GM19463 (cell line): ENCODE data around the gene RALY.

Experiments used
- ATAC-seq: cut with Tn5 transposase; IDR thresholded peaks from one replicate; pipeline ENCODE4 v1.9.1; 2021; ENCODE audit warnings: mild to moderate bottlenecking, moderate library complexity; ENCODE audit not compliant: unreplicated experiment

RALY gene

DNA sequence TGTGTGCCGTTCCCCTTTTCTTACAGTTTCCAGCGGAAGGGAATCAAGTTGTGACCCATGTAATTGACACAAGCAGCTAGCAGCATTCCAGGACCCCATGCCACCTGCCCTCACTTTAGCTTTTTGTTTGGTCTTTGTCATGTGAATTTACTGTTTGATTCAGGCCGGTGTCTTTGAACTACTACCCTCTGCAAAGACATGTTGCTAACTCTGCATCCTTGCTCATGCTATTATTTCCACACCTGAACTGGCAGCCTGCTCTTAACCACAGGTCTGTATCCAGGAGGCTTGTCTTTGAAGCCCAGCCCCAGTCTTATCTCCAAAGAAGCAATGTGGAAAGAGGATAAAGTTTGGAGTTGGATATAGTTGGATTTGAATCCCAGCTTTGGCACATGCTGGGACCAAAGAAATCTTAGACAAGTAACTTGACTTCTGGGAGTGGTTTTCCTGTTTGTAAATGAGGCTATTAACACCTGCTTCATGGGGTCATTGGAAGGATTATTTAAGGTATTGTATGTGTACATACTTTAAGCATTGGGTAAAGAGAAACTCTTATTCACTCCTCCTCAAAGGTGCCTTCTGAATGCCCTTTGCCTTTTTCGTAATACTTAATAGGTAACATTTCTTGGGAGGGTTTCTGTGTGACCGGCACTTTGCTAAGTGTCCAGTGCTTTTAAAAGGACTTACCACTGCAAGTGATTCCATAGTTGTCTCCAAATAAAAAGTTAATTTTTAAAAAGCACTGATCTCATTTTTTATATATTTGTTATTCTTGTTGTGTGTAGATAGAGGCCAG lies 52.4 kb downstream of the RALY start:
- no peak for ATAC-seq

DNA sequence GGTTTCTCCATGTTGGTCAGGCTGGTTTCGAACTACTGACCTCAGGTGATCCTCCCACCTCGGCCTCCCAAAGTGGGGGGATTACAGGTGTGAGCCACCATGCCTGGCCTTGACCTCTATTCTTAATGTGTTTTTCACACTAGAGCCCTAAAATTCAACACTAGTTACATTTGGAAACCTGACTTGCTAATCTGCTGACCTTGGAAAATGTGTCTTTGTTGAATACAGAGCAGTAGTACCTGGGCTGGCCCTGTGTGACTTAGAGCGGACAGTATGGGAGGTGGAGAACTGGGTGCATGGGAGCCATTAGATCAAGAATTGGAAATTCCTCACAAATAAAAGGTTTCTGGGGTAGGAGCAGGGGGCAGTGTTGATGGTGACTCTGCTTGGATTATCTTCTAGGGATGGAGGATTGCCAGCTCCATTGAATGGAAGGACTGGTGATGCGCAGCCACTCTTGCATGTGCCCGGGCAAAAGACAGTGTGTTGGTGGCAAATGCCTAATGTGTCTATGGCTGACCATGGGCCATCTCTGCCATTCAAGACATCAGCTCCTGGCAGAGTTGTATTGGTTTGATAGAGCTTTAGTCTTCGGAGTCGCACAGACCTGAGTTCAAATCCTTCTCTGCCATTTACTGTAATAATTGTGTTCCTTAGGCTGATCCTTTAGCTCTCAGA lies 53.4 kb downstream of the RALY start:
- ATAC-seq, result no peak

DNA sequence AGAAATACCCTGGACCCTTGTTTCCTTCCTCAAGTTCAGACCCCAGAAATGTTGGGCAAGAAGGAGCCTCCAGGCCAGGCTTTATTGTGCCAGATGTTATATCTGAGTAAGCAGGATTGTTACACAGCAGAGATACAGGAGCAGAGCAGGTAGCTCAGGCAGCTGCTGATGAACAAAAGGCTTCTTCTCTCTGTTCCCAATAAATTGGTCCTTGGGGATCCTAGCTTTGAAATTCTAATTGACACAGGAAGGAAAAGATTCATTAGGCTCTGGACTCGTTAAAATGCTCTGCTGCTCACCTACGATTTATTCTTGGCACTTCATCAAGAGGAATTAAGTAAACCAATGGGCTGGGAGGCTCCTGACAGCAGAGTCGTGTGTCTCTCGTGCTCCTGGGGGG lies 54.2 kb downstream of the RALY start:
- no peak for ATAC-seq

DNA sequence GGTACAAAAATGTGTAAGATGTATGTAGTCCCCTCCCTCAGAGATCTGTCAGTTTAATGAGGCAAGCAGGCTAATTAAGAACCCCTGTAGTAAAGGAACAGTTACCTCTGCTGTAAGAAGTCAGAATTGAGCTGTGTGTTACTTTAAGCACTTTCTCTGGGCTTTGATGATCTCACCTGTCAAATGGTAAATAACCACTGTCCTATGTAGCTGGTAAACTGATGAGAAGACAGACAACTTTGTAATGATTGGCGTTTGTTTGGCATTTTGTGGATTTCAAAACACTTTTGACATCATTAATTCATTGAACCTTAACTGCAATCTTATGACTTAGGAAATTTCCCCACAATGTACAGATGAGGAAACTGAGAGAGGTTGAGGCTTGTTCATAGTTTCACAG lies 55.7 kb downstream of the RALY start:
- no peak for ATAC-seq

DNA sequence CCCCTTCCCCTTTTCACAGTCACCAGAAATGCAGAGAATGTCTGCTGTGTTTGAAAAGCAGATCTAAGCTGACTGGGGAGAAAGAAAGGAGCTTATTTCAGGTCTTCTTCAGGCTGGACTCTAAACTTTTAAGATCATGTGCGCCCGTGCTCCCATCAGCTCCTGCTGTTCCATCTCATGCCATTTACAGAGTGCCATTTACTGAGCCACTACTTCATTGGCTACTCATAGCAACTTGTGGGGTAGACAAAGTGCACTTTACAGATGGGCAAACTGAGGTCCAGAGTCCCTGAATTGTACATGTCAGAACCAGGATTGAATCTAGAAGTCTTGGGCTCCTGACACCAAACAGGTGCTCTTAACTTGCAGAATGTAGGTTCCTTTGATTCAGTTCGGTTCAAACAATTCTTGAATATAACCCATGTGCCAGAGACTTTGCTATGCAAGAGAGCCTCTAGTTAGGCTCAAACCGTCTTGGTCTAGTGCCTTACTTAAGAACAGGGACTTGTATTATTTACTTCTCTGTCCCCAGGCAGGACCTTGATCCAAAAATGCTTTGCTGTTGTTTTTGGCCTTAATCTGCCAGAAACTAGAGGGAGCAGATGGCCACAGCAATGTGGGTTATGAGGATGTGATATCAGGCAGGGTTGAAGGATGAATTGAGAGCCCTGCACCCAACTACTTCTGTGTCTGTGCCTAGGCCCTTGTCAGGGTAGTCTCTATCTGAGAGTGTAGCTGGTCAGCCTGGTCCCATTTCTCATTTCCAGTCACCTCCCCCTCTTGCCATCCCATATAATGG lies 56.4 kb downstream of the RALY start:
- ATAC-seq, result no peak

DNA sequence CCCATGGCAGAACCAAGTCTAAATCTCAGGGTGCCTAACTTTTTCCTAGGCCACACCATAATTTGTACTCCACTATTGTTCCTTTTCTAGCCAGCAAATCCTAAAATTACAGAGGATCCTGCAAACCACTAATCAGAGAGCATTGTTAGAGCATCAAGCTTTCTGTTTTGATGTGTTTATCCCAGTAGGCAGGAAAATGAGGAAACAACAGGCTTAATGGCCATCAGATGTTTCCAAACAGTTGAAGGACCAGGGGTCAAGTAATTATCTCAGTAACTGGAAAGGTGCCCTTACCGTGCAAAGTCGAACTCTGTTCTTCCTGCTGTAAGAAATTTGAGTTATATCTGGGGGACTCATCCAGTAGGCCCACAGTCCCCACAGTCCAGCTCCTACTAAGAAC lies 58.7 kb downstream of the RALY start:
- no peak for ATAC-seq

DNA sequence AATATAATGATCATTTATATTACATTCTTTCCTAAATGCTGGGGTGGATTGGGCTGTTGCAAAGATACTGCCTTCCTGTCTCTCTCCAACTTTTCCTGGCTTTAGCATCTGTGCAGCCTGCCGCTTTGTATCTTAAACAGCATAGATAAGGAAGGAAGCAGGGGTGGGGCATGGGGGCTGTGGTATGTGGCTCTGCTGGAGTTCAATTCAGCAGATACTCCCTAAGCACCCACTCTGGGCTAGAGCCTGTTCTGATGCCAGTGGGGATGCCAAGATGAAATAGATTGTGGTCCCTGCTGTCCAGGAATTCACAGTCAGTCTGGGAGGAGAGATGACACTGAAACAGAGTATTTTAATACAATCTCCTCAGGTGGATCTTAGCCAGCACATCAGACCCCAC lies 61.6 kb downstream of the RALY start:
- no peak for ATAC-seq

DNA sequence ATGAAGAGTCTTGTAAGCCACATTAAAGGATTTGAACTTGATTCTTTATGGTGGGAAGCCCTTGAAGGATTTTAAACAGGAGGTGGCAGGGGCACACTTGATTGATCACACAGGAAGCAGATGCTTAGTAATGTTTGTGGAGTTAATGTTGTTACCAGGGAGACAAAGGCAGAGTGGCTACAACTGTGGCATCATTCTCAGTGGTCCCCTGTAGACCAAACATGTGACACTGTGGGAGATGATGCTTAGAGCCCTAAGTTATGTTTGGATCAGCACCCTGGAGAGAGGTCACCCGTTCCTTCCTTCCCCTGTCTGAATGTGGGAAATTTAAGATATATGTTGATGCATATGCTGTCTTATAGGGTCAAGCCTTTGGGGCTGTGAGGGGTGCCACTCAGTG lies 65.1 kb downstream of the RALY start:
- no peak for ATAC-seq

DNA sequence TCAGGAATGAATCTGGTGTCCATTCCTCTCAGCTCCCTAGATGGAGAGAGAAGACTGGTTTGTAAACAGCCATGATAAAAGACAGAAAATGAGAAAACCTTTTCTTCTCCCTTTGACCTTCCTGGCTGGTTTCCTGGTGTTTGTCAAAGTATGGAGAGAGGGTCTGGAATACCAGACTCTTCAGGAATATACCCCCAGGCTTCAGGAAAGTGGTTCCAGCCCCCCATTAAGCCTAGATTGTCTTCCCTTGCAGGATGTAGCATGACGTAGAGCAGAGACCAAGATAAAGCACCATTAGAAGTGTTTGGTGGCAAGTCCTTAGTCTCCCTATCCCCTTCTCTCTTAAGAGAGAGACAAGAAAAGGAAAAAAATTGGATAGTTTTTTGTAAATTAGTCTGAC lies 67.3 kb downstream of the RALY start:
- ATAC-seq, result no peak

DNA sequence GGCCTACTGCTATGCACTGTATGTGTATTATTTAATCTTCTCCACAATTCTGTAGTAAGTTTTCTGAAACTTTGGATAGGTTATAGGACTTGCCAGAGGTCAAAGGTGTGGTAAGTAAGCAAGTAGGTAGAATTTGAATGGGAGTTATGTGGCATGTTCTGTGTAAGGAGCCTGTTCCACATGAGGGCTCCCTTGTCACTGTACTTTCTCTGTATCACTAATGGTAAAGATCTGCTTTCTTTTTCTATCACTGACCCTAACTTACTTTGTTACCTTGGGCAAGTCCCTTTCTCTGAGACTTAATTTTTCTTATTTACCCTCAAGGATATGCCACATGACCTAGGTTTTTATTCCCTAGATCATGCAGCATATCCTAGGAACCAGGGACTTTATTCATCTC lies 68.0 kb downstream of the RALY start:
- ATAC-seq, result peak; percentile 69

DNA sequence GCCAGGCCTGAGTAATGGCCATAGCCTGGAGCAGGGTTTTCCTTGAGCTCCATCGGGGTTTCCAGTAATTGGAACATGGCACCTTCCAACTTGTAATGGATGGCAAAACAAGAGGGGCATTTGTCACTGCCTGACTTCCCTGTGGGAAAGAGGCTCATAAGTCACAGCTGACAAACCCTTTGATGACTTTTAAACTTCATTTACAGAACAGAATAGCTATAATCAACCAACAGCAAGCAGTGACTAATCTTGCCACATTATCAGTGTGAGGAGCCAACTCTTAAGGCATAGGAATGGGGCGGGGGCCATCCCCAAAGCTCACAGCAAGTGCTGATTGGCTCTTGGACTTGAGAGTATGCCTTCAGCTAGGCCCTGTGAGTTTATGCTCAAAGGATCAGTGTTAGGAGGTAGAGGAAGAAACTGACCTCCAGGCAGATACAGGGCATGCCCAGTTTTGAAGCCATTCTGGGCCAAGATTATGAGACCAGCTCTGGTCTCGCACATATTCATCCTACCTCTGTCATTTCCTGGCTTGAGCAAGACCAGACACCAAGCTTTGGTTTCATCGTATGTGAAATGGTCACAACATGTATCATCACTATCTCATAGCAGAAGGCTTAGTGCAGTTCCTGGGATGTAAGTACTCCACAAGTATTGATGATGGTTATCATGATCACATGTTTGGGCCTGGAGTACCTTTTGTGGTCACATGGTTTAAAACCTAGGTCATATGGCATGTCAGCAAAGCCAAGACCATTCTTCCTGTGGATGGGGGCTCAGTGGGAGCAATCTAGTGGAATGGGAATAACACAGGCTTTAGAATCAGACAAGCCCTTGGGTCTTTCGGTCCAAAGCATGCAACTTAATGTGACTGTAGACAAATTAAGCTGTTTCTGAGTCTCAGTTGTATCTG lies 69.1 kb downstream of the RALY start:
- ATAC-seq, result no peak

DNA sequence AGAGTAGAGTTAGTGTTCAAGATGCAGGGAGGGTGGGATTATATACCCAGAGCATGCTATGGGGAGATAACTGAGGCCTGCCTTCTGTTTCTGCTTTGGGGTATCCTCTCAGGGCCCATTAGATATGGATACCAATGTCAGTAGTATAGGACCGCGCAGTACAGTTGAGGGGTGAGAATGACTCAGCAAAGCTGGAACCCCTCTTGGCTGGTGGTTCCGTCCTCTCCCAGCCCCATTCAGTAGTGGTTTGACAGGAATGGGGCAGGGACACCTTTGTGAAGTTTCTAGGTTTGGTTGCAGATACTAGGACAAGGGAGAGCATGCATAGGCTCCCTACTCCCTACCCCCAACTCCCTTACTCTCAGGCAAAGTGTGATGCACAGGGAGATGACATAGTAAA lies 70.6 kb downstream of the RALY start:
- no peak for ATAC-seq

DNA sequence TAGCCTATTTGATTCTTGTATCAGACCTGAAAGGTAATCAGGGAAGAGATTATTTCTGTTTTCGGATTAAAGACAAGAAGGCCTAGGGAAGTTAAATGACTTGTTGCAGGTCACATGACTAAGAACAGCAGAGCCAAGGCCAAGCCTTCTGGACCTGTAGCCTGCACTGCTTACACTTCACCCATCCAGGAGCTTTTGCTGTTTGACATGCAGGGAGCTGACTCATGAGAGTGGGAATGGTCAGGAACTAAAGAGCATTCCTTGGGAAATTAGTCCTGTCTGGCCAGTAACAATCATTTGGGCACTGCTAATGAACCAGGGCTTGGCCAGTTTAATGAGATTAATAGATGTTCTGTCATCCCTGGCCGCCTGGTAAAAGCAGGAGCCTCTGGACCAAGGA lies 71.5 kb downstream of the RALY start:
- ATAC-seq, result no peak

DNA sequence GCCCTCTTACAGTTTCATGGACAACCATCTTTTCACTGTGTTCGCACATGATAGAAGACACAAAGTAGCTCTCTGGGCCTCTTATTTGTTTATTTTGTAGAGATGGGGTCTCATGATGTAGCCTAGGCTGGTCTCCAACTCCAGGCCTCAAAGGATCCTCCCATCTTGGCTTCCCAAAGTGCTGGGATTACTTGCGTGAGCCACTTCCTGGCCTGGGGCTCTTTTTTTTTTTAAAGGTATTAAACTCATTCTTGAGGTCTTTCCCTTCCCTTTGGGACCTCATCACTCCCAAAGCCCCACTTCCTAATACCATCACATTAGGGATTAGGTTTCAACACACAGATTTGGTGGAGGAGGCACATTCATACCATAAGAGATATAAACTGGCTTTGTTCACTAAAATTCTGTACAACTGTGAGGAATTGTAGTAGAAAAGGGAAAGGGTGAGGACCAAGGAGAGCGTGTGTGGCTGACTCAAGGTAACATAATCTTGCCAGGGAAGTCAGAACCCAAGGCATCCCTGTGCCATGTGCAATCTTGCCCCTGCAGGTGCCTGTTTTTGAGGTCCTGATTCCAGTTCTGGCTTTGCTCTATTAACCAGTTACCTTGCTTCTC lies 72.9 kb downstream of the RALY start:
- no peak for ATAC-seq

DNA sequence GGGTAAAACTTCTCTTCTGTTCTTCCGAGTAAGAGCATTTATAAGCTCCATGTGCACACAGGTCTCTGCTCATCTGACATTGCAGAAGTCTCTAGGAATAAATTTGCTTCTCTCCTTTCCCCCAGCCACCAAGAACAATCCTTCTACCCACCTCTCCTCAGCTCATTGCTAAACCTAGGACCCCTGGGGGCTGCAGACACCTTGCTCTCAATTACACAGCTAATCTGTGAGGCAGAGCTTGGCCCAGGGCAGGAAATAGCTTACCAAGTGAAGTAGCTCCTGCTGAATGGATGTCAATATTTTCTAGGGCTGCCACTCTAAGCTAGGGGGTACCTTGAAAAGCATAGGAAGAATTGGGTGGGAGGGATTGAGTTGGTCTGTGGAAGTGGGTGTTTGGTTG lies 74.3 kb downstream of the RALY start:
- no peak for ATAC-seq

DNA sequence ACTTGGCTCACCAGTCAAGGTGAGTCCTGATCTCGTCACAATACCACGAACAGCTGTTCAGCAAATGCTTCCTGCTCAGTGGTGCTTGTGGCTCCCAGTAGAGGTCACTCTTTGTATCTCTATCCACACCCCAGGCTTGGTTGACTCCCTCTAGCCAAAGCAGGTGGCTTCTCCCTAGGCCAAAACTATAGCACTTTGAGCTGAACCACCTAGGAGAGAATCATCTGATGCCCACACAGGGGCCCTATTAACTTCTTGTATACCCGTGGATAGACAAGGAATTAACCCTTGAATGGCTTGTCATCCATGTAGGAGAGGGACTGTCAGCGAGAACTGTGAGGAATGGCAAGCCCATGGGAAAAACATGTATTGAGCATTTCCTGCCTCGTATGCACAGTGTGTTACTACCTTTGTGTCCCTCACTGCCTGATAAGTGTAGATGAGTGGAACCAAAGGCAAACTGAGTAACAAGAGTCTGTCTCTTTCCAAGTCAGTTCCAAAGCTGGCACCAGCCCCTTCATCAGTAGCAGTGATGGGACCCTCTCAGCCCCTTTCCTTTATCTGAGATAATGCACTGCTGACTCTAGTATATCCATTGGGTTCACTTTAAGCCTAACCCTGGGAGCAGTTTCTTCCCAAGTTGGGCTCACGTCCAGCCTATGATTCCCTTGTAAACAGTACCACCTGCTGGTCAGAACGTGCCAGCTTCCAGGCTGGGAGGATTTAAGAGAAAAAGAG lies 75.8 kb downstream of the RALY start:
- ATAC-seq, result peak; percentile 75

DNA sequence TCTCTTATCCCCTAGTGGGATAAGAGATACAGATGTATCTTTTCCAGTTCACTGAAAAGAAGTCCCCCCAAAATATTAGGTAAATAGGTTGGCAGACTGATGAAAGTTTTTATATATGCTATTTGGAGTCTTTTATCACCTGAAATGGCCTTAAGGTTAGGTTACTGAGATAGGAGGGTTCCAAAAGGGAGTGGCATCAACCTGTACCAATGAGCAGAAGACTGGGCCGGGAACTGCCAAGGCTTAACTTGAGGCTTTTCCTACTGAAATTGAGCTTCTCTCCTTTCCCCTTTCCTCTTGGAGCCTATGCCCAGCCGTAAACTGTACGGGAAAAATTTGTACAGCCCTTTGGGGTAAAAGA lies 76.3 kb downstream of the RALY start:
- no peak for ATAC-seq

DNA sequence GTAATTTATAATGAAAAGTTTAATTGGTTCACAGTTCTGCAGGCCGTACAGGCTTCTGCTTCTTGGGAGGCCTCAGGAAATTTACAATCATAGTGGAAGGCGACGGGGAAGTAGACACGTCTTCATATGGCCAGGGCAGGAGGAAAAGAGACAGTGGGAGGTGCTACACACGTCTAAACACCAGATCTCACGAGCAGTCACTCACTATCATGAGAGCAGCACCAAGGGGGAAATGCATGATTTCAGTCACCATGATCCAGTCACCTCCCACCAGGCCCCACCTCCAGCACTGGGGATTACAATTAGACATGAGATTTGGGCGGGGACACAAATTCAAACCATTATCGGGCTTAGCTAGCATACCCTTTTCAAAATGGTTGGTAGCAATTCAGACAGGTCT lies 77.1 kb downstream of the RALY start:
- no peak for ATAC-seq

DNA sequence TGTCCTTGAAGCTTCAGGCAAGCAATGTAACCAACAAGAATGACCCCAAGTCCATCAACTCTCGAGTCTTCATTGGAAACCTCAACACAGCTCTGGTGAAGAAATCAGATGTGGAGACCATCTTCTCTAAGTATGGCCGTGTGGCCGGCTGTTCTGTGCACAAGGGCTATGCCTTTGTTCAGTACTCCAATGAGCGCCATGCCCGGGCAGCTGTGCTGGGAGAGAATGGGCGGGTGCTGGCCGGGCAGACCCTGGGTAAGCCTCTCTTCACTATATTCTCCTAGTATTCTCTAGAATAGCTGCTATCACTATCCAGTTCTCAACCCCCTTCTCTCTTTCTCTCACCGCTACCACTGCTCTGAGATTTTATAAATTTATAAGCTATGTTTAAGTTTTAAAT lies 78.4 kb downstream of the RALY start:
- no peak for ATAC-seq

DNA sequence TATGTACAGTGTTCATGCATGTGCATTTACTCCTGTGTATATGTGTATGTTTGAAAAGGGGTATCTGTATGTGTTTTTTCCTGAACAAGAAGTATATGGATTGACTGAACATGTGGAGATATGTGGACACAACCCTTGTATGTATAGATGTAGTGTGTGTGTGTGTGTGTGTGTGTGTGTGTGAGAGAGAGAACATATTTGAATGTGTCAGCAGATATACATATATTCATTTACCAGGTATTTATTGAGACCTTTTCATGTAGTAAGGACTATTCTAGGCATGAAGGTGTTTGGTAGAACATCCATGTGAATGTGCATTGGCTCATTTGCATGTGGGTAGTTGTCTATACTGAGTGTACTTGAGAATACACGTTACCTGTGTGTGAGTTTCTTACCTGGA lies 79.1 kb downstream of the RALY start:
- ATAC-seq, result no peak
